ENCODE data around the gene PIP4P1. TPM values are rescaled to one million over a fixed set of nuclear protein-coding genes. Genes with fewer than 3 reads are reported as not detected.
A peak's percentile ranks its signal among the peaks of the same experiment; 100 is the strongest.

PIP4P1 gene
- total and polyA plus RNA-seq, 9 of the 15 experiments (the other 6 are each of a cell fraction or from before 2014, with no cell fraction given), result 5.3 to 20.9 (median 10.7) TPM

- TF ChIP-seq RREB1 (CRISPR knock-in tag; IDR thresholded peaks at IDR 0.05) (no peak), POLR2G (IDR thresholded peaks at IDR 0.05; ENCODE audit: low read depth, low read length) (no peak)
These were observed 28.1 kb upstream of the PIP4P1 start (continued) for GRCh38 chr14:20489093-20489994.

- no peak for DNase-seq (ENCODE audit: extremely low read depth in 1 of 4, low spot score in 3 of 4)
- H3K4me2 ChIP-seq (ENCODE audit: insufficient read depth, low read length), result peak overlapping the region; percentile 63; the same call in 1 of the 2 replicates
- no peaks in the 10 kb centered on the region for H3K9me1 ChIP-seq (ENCODE audit: control insufficient read depth, insufficient read depth, low read length)
- POLR2A ChIA-PET, result interaction anchor here (1.1 to 2.8 kb wide), 3 partner anchors 11 to 18 kb away, joined by 4 to 7 read pairs (median 5); no protein-coding TSS in a partner anchor
- H3K4me1 ChIP-seq (replicated peaks in 1 of 2; ENCODE audit: control insufficient read depth in 2 of 2, insufficient read depth in 2 of 2, low read length in 2 of 2), result peaks cover 19 to 55% of the 10 kb centered on the region in 2 experiments; a peak in 3 of 5 replicates
- H4K20me1 ChIP-seq (replicated peaks; ENCODE audit: control insufficient read depth, insufficient read depth, low read length), result no peaks in the 10 kb centered on the region
- no peak for FAIRE-seq
- H3K27me3 ChIP-seq (ENCODE audit: control insufficient read depth in 2 of 2, insufficient read depth in 2 of 2, low read length in 2 of 2), result no peaks in the 10 kb centered on the region
- no TSS peak for BruUV-seq (replicated peaks)
- no peak overlapping the region; the same call in 2 of the 3 replicates for H3K27ac ChIP-seq (ENCODE audit: extremely low read depth, low read depth, low read length)
- CTCF ChIA-PET (ENCODE audit: low intra/inter-chr PET ratio), result no interaction called here
- in situ Hi-C loops (cut with MboI) (no loop called here), intact Hi-C loops (cut with micrococcal nuclease) (no loop called here)
- no peak overlapping the region for H3K9ac ChIP-seq (ENCODE audit: insufficient read depth in 1 of 2, low read depth in 2 of 2, low read length in 2 of 2)
- ATAC-seq, result no peak
- H3K79me2 ChIP-seq (ENCODE audit: control insufficient read depth, insufficient read depth, low read length), result no peaks in the 10 kb centered on the region
- H3K4me3 ChIP-seq, result no peak overlapping the region
- no peaks in the 10 kb centered on the region for H3K9me3 ChIP-seq (replicated peaks; ENCODE audit: control insufficient read depth, insufficient read depth, low read depth, low read length)
- peak overlapping the region; percentile 74; the same call in 1 of the 2 replicates for H2AFZ ChIP-seq (ENCODE audit: low read depth, low read length)
- no peaks in the 10 kb centered on the region for H3K36me3 ChIP-seq (ENCODE audit: control insufficient read depth, insufficient read depth, low read length)
- no peak for TF ChIP-seq HDAC2 (IDR thresholded peaks at IDR 0.05)
- TF ChIP-seq GTF3C2 (IDR thresholded peaks at IDR 0.05; ENCODE audit: borderline replicate concordance, extremely low read depth, insufficient read length), result no peak
- no peak for TF ChIP-seq MEF2D (tag; conservative IDR thresholded peaks at IDR 0.05; ENCODE audit: low read depth)
- TF ChIP-seq CREB5 (CRISPR knock-in tag; IDR thresholded peaks at IDR 0.05), result no peak
- no peak for TF ChIP-seq YBX1 (IDR thresholded peaks at IDR 0.05)
These were observed 26.1 kb upstream of the PIP4P1 start for GRCh38 chr14:20487396-20487725.
